GM18502 (cell line): ENCODE measurements around the gene DDR1.
A peak's percentile ranks its signal among the peaks of the same experiment; 100 is the strongest.
"Not testable (repeated sequence)": the region's sequence is repeated elsewhere in the genome, so short reads cannot be mapped to it uniquely, and the experiment has no call there.

Experiments
- ATAC-seq: cut with Tn5 transposase; IDR thresholded peaks from one replicate; pipeline ENCODE4 v1.9.1; 2021; ENCODE audit warnings: mild to moderate bottlenecking; ENCODE audit not compliant: unreplicated experiment, poor library complexity

DDR1 gene

DNA sequence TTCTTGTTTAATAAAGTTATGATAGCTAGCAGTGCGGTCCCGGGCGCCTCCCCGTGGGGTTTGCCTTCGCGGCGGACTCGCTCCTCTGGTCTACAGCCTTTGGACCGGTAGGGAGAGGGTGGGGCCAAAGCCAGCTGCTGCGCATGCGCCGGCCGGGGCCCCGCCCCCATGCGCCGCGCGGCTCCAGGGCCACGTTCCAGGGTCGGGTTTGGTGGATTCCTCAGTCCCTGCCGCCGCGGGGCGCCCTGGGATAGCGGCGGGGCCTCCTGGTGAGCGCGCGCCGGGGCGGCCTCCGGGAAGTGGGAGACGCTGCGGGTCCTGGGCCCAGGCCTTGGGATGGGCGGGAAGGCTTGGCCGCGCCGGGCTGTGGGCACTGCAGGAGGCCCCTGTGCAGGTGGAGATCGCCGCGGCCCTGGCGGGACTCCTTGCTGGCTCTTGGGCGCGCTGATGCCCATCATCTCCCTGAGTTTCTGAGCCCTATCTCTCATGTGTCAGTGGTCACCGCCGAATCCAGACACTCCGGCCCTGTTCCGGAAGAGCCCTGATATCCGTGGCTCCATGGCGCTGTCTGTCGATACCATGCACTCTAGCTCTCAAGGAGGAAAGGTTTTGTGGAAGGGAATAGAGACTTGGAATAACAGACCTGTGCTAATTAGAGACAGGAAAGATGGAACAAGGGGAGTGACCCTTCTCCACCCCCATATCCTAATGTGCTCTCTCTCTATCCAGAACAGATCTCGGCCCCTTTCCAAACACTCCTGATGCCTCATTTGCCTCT is 29.9 kb downstream of the DDR1 start, which contains the start of gene VARS2:
Gene VARS2 (plus strand): TSS at position 163 of the 778 bp plus-strand sequence. CDS start 599 bp downstream, at position 762.
- peak; percentile 84 for ATAC-seq

DNA sequence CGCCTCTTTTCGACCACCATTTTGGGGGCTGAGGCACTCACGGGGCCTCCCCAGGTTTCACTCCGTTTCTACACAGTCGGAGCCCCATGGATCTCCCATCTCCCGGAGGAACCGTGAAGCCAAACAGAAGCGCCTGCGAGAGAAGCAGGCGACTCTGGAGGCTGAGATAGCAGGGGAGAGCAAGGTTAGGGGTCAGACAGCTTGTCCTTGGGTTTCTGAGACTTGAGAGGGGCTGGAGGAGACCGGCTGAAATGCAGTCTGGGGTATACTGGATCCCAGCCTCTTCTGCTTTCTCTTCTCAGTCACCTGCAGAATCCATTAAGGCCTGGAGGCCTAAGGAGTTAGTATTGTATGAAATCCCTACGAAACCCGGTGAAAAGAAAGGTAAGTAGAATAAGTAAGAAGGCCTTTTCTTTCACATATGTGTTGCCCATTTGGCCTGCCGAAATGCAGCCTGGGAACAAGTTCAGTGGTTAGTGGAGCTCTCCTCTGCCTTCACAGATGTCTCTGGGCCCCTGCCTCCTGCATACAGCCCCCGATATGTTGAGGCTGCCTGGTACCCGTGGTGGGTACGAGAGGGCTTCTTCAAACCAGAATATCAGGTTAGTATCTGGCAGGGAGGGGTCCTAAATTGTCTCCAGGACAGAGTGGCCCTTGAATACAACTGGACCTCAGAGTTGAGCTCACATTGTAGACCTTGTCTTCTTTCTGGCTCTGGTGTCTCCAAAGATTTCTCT is 30.7 kb downstream of the DDR1 start:
- no peak for ATAC-seq

DNA sequence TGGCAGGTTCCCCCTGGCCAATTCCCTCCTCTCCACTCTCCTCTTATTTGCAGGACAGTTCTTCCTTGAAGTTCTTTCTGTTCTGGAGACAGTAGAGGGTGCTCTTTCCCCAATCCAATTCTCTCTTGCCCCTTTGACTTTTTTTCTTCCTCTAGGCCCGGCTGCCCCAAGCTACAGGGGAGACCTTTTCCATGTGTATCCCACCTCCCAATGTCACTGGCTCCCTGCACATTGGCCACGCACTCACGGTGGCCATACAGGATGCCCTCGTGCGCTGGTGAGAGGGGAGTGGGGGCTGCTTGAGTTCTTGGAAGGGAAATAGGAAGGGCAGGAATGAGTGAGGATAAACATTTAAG is 31.2 kb downstream of the DDR1 start:
- ATAC-seq = no peak

DNA sequence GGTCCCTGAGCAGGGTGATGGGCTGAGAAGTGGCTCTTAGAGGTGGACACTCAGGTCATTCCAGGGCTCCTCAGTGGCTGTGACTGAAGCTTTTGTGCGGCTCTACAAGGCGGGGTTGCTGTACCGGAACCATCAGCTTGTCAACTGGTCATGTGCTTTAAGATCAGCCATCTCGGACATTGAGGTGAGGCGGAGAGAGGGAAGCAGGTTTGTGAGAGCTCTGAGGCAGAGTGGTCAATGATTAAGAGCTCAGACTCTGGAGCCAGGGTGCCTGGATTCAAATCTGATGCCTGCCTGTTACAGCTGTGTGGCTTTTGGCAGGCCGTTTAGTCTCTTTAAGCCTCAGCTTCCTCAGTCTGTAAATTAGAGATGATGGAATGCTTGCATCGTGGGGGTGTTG is 32.7 kb downstream of the DDR1 start:
- ATAC-seq = no peak

DNA sequence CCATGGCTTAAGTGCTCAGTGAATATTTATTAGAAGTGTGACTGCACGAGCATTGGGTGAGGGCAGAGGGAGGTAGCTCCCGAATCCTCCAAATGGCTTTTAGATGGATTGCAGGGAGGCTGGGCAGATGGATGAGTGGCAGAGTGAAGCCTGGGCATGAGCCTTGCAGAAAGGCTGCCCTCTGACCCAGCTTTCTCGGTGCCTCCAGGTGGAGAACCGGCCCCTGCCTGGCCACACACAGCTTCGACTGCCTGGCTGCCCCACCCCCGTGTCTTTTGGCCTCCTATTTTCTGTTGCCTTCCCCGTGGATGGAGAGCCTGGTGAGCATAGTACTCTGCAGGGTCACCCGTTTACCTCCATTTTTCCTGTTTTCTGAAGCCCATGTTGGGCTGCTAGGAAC is 33.2 kb downstream of the DDR1 start:
- ATAC-seq = no peak

DNA sequence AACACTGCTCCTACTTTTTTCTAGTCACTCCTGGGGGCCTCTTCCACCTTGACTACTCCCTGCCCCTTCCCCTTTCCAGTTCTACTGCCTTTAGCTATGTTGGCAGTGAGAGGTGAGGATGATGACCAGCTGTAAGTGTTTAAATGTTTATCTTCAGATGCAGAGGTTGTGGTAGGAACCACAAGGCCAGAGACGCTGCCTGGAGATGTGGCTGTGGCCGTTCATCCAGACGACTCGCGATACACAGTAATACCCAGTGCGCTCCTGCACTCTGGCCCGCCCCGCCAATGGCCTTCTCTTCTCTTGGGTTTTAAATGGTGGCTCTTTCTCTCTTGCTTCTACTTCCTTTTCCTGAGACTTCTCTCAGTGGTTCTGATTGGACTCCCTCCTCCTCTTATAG is 34.4 kb downstream of the DDR1 start:
- no peak for ATAC-seq

DNA sequence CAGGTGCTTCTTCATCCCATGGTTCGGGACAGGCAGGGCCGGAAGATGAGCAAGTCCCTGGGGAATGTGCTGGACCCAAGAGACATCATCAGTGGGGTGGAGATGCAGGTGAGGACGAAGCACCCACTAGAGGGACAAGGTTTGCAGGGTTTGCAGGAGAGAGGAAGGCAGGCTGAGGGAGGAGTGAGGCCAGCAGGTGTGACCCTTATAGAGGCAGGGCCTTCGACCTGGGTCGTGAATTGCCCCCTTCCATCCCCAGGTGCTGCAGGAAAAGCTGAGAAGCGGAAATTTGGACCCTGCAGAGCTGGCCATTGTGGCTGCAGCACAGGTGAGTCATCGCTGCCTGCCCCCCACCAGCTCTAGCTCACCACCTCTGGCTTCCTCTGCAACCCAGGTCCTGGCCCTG is 38.1 kb downstream of the DDR1 start:
- no peak for ATAC-seq

DNA sequence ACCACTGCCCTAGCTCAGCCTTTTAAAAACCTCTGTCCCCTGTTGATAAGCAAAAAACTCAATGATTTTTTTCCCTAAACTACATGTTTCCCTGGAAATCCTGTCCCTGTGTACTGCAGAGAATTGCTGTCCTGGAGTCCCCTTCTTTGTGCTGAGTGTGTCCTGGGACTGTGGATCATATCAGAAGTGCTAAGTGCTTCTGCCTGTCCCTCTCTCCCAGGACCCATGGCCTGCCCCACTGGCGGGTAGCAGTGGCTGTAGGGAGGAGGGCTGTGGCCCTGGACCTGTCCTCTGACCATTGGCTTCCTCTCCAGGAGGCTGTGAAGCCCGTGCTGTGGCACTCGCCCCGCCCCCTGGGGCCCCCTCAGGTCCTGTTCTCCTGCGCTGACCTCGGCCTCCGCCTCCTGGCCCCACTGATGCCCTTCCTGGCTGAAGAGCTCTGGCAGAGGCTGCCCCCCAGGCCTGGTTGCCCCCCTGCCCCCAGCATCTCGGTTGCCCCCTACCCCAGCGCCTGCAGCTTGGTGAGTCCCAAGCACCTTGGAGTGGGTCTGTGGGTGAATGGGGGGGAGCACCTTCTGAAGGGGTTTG is 39.8 kb downstream of the DDR1 start:
- ATAC-seq = not testable (repeated sequence)

DNA sequence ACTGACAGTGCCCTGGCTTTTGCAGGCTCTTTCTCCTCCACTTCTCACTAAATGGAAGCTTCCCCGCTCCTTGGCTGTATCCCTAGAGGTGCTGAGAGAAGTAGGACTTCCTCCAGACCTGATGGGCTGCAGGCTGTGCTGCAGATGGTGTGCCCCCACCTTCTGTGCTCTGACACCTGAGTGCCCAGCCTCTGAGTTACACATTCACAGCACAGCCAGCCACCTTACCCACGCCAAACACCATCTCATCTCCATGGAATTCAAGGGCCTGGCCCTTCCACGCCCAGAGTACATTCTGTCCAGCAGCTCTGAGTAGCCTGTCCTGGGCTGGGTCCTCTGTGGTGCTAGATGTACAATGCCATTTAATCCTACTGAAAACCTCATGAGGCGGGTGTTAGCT is 42.3 kb downstream of the DDR1 start:
- no peak for ATAC-seq

DNA sequence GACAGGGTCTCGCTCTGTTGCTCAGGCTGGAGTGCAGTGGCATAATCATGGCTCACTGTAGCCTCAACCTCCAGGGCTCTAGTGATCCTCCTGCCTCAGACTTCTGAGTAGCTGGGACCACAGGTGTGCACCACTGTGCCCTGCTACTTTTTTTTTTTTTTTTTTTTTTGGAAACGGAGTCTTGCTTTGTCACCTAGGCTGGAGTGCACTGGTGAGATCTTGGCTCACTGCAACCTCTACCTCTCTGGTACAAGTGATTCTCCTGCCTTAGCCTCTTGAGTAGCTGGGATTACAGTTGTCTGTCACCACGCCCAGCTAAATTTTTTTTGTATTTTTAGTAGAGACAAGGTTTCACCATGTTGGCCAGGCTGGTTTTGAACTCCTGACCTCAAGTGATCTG is 42.8 kb downstream of the DDR1 start:
- ATAC-seq = not testable (repeated sequence)

DNA sequence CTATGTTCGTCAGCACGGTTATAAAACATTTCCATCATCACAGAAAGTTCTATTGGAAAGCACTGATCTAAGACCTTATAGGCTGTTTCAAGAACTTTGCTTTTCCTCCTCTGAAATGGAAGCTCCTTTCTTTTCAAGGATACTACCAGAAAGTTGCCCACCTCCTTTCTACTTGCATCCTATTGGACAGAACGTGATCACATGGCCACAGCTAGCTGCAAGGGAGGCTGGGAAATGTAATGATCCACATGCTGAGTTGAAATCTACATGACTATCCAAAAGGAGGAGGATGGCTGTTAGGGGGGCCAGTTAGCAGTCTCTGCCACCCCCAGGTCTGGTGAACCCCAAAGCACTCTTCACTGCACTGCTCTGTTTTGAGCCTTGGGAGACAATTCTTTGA is 44.4 kb downstream of the DDR1 start:
- ATAC-seq = no peak

DNA sequence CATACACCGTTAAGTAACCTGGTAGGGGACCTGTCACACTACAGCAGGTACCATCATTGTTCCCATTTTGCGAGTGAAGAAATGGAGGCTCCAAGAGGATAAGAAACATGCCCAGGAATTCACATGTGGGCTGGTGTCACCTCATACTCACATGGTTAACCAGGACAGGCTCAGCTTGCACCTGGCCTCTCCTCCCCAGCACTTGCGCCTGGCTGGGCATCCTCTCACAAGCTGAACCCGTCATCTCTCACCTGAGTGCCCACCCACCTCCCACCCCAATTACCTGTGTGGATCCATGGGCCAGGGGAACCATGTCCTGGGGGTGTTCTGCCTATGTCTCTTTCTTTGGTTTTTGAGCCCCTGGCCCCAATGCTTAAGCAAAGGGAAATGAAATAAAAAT is 46.2 kb downstream of the DDR1 start:
- ATAC-seq = no peak

DNA sequence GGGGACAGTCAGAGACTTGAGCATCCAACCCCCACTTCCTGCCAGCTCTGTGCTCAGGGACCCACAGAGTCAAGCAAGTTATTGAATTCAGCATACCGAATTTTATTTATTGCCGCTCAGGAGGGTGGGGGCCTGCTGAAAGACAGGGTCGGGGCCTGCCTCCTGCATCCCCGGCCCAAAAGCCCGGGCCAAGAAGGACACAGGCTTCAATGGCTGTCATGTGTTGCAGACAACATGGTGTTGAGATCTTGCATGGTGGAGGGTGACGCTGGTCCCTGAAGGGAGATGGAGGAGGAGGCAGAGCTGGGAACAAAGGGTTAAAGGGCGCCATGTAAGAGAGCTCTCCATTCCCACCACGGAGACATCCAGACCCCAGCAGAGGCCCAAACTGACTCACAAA is 47.0 kb downstream of the DDR1 start:
- no peak for ATAC-seq

DNA sequence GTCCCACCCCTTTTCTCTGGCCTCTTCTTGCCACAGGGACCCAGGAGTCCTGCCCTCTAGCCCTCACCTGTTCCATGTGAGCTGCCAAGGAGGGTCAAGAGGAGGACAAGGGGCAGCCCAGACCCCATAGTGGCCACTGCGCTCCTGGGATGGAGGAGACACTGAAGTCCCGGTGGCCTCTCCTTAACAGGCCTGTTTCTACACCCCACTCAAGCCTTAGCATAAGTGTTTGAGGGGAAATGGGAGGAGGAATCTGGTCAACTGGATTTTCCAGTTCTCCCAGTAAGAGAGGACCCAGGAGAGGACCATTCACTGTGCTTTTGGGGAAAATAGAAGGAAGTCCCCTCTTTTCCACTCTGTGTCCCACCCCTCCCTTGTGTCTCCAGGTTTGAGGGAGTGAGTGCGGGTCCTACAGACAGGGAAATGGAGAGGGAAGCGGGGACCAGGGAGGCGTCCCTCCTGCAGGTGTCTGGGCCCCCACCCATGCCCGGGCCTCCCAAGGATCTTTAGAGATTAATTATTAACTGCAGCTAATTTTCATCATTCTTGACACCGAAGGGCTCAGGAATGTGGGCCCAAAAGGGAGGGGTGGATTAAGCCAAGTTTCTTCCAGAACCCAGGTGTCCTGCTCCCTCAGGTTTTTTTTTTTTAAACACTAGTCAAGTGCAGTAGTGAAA is 47.8 kb downstream of the DDR1 start, which contains the start of gene SFTA2:
Gene SFTA2 (minus strand): TSS at position 202 of the 677 bp plus-strand sequence. CDS start 74 bp downstream, at position 128.
- no peak for ATAC-seq

DNA sequence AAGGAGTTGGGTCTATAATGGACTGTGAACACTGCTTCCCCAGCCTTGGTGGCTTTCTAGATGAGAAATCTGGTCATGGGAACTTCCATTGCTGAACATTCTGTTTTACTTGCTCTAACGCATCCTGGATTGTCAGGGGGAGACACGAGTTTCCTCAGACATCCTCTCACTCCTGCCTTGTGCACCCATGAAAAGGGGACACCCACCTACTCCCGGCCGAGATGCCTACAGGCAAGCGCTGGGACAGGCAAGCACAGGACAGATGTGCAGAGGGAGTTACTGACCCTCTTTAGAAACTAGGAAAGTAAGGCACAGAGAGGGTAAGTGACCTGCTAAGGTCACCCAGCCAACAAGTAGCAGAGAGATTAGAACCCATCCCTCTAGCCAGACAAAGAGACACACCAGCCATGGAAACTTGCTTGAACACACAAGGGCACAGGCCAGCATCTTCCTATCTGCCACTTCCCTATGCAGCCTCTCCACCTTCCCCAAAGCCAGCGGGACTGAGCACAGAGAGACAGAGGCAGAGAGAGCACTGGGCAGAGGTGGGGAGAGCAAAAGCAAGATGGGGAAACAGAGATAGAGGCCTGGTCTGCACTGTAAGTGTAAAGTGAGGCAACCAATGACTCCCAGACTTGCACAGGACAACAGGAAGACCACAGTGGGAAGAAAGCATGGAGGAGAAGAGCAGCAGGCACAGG is 48.5 kb downstream of the DDR1 start:
- no peak for ATAC-seq

DNA sequence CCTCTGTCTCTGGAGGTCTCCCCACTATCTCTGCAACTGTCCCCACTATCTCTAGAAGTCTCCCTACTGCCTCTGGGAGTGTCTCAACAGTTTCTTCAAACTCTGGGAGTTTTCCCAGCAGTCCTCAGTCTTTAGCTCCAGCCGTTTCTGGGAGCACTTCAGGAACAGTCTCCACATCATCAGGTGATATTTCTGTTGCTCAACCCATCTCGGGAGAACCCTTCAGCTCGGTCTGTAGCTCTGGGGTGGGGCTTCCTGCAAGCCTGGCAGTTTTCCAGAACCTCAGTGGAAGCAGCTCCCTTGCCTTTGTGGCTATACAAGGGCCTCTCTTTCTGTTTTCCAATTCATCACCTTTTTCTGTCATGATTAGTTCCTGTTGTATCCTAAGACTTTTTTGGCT is 50.7 kb downstream of the DDR1 start:
- ATAC-seq = no peak

DNA sequence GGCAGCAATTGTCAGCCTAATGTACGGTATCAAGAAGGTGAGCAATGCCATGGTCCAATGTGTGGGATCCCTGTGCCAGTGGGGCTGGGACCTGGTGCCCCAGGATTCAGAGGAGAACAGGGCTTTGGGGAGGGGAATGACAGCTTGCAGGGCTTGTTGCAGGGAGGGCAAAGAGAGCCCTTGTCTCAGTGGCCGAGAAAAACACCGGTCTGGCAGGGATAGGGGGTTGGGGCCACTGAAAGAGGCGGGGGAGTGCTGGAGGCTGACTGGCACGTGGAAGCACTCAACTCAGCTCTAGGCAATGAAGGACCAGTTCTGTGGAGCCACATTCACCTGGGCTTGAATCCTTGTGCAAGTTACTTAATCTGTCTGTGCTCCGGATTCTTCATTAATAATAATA is 52.9 kb downstream of the DDR1 start:
- no peak for ATAC-seq

DNA sequence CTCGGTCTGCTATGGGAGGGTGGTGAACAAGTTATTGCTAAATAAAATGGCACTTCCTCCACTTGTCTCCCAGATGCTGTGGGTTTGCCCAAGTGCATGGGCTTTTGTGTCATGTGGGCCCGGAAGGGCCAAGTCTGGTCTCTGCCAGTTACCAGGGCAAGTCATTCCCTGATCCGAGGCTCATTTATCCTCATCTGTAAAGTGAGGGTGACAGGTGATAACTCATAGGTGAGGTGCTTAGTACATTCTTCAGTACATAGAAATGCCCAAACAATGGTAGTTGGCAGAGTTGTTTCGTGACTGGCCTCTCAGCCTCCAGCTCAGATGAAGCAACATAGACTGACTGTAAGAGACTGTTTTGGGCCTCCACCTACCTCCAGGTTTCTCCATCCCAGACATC is 54.4 kb downstream of the DDR1 start:
- no peak for ATAC-seq

DNA sequence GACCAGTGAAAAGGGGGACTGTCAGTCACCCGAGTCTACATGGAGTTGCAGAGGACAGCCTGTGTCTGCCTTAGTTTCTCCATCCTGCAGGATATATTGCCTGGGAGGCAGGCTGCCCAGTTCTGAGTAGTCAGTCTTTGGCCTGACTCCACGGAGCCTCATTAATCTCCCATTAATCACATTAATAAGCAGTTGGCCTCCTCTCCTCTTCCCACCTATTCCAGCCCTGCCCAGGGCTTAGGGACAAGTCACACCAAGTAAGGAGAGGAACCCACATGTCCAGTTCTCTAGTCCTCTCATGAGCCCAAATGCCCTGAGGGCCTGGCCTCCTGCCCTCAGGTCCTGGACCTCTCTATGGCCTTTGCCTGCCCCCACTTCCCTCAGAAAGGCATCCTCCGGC is 55.2 kb downstream of the DDR1 start:
- ATAC-seq = no peak

DNA sequence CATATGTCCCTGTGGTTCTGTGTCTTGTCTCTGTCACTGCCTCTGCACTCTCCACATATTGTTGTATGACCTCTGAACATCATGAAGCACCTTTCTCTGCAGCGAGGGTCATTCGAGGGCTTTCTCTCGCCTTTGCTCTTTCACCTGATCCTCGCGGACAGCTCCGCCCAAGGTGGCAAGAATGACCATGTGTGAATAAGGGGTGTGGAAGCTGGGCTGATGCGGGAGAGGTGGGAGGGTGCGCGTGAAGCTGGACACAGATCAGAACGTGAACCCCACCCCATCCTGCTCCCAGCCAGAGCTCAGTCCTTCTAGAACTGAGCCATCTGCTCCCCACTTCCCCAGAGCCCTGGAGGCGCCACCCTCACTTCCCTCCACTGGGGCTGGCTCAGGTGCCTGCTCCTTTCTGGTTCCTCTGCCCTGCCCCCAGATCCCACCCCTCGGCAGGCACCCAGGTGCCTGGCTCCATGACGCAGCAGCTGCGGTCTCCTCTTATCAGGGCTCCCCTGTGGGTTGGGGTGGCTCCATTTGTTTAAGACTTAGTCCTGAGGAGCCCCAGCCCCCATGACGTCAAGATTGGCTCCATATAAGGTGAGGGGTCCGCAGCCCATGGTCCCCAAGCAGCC is 56.2 kb downstream of the DDR1 start, which contains the start of gene MUCL3:
Gene MUCL3 (plus strand): TSS at position 613 of the 626 bp plus-strand sequence. CDS start 27 bp downstream, outside the sequence.
- no peak for ATAC-seq
